Uterus (tissue), 4 donors: ENCODE results near the gene SCN1B. TPM values are rescaled to one million over a fixed set of nuclear protein-coding genes. Genes with fewer than 3 reads are reported as not detected.
A peak's percentile ranks its signal among the peaks of the same experiment; 100 is the strongest.
"Not testable (repeated sequence)": the region's sequence is repeated elsewhere in the genome, so short reads cannot be mapped to it uniquely, and the experiment has no call there.

Source experiments
- DNase-seq, 2 donors: peaks; one replicate each; pipeline ENCODE4 v3.0.0-alpha.2; 2019 to 2020
- H3K27ac ChIP-seq, 2 donors: fragments of 200-600 bp; sonication (generic); 1 replicate in 1 of 2; 2 replicates in 1 of 2; pipeline ENCODE4 v1.5.1; 2016 to 2018
- H3K27me3 ChIP-seq, 2 donors: fragments of 200-600 bp; sonication (generic); one replicate each; pipeline ENCODE4 v1.5.1; 2018 to 2019; ENCODE audit warnings: control low read depth in 1 of 2
- H3K36me3 ChIP-seq, 2 donors: fragments of 200-600 bp; sonication (generic); one replicate each; pipeline ENCODE4 v1.5.1; 2019; ENCODE audit warnings: control low read depth in 1 of 2
- H3K4me1 ChIP-seq, 2 donors: fragments of 200-600 bp; sonication (generic); one replicate each; pipeline ENCODE4 v1.5.1; 2018 to 2019; ENCODE audit warnings: control low read depth in 1 of 2
- H3K4me3 ChIP-seq, 2 donors: fragments of 200-600 bp; sonication (generic); 1 replicate in 1 of 2; 2 replicates in 1 of 2; pipeline ENCODE4 v1.5.1; 2018 to 2019; ENCODE audit warnings: mild to moderate bottlenecking in 1 of 2
- H3K9me3 ChIP-seq, 2 donors: fragments of 200-600 bp; sonication (generic); one replicate each; pipeline ENCODE4 v1.5.1; 2019; ENCODE audit warnings: control low read depth in 1 of 2
- CTCF ChIP-seq, 4 experiments: fragments of 200-600 bp in 2 of 4; fragments of 450-650 bp in 2 of 4; sonication (generic) in 2 of 4; IDR thresholded peaks; one replicate each; pipeline ENCODE4 v1.5.1; 2016 to 2019; ENCODE audit warnings: antibody characterized with exemption in 4 of 4, mild to moderate bottlenecking in 2 of 4, moderate library complexity in 1 of 4
- POLR2A ChIP-seq, 2 donors: fragments of 450-650 bp; IDR thresholded peaks; one replicate each; pipeline ENCODE4 v1.6.1; 2016; ENCODE audit warnings: antibody characterized with exemption in 2 of 2, mild to moderate bottlenecking in 1 of 2, moderate library complexity in 1 of 2
- intact Hi-C: fragments of 100-400 bp; cut with DNase I; formaldehyde crosslinking; loops from one replicate; pipeline ENCODE4 v1.15.1; 2023; ENCODE audit warnings: low total_unique reads
- total RNA-seq, 4 donors: library from RNA; depleted of rRNA in 3 of 4; stranded (reverse); fragments of >200 nt in 3 of 4; gene quantifications; one replicate each; pipeline versions ENCODE4 v1.1.0 to v1.2.4, GENCODE V29; 2014 to 2023
- donor health status: DM: yes; HTN: yes; CAD: no.

SCN1B gene
- total RNA-seq, 4 donors from 2014 or later = 0.26 to 15.2 (median 0.78) TPM

- intact Hi-C loops = no loop called here
- Histone ChIP-seq H3K4me1 (no peaks in the 10 kb centered on the region), H3K36me3 (no peaks in the 10 kb centered on the region), H3K9me3 (no peaks in the 10 kb centered on the region), H3K4me3 (no peak overlapping the region), H3K27ac (peak overlapping the region; percentile 0 to 69), H3K27me3 (no peaks in the 10 kb centered on the region)
- TF ChIP-seq POLR2A (IDR thresholded peaks at IDR 0.05) = no peak
- no peak for TF ChIP-seq CTCF (IDR thresholded peaks at IDR 0.05)
- no peak for DNase-seq
Measured at GRCh38 chr19:35006999-35007365, 23.3 kb upstream of the SCN1B start.

GRCh38 chr19:35007427-35007826 is 22.8 kb upstream of the SCN1B start:
- not testable (repeated sequence) for H3K27ac ChIP-seq

GRCh38 chr19:35008891-35009341 is 21.4 kb upstream of the SCN1B start:
- TF ChIP-seq POLR2A (IDR thresholded peaks at IDR 0.05) = no peak
- TF ChIP-seq CTCF (IDR thresholded peaks at IDR 0.05) = no peak
- no peaks in the 10 kb centered on the region for H3K9me3 ChIP-seq
- peaks cover 0 to 8% of the 10 kb centered on the region in 2 donors for H3K4me1 ChIP-seq
- H3K27ac ChIP-seq = peak overlapping the region in 1 of 2 donors; percentile 47
- intact Hi-C loops = no loop called here
- DNase-seq = peak in 1 of 2 donors; percentile 47
- no peaks in the 10 kb centered on the region for H3K36me3 ChIP-seq
- H3K27me3 ChIP-seq = no peaks in the 10 kb centered on the region
- no peak overlapping the region for H3K4me3 ChIP-seq

More at GRCh38 chr19:35007427-35007826, 22.8 kb upstream of the SCN1B start:
- H3K4me1 ChIP-seq, H3K4me3 ChIP-seq, intact Hi-C loops, H3K9me3 ChIP-seq, H3K27me3 ChIP-seq, H3K36me3 ChIP-seq, DNase-seq: not testable (repeated sequence)

- TF ChIP-seq CTCF (IDR thresholded peaks at IDR 0.05) = no peak
- intact Hi-C loops = no loop called here
- H3K4me1 ChIP-seq = peaks cover 0 to 8% of the 10 kb centered on the region in 2 donors
- no peak overlapping the region for H3K27ac ChIP-seq
- H3K27me3 ChIP-seq = no peaks in the 10 kb centered on the region
- no peak for DNase-seq
- no peaks in the 10 kb centered on the region for H3K36me3 ChIP-seq
- no peaks in the 10 kb centered on the region for H3K9me3 ChIP-seq
- H3K4me3 ChIP-seq = no peak overlapping the region
Measured at GRCh38 chr19:35009424-35010415, 20.6 kb upstream of the SCN1B start.

GRCh38 chr19:35011091-35011689 is 19.1 kb upstream of the SCN1B start:
- Histone ChIP-seq H3K9me3 (no peaks in the 10 kb centered on the region), H3K36me3 (no peaks in the 10 kb centered on the region), H3K4me1 (peaks cover 0 to 8% of the 10 kb centered on the region in 2 donors), H3K27ac (no peak overlapping the region), H3K4me3 (no peak overlapping the region), H3K27me3 (no peaks in the 10 kb centered on the region)
- intact Hi-C loops = no loop called here
- DNase-seq = no peak
- no peak for TF ChIP-seq CTCF (IDR thresholded peaks at IDR 0.05)
- no peak for TF ChIP-seq POLR2A (IDR thresholded peaks at IDR 0.05)
